Glomerular visceral epithelial cell (primary cell): ENCODE measurements around the gene PARP1.
A peak's percentile ranks its signal among the peaks of the same experiment; 100 is the strongest.
"Not testable (repeated sequence)": the region's sequence is repeated elsewhere in the genome, so short reads cannot be mapped to it uniquely, and the experiment has no call there.

Experiments
- DNase-seq: peaks from one replicate; pipeline ENCODE4 v3.0.0-alpha.2; 2016; ENCODE audit errors: extremely low spot score

The PARP1 gene

DNA sequence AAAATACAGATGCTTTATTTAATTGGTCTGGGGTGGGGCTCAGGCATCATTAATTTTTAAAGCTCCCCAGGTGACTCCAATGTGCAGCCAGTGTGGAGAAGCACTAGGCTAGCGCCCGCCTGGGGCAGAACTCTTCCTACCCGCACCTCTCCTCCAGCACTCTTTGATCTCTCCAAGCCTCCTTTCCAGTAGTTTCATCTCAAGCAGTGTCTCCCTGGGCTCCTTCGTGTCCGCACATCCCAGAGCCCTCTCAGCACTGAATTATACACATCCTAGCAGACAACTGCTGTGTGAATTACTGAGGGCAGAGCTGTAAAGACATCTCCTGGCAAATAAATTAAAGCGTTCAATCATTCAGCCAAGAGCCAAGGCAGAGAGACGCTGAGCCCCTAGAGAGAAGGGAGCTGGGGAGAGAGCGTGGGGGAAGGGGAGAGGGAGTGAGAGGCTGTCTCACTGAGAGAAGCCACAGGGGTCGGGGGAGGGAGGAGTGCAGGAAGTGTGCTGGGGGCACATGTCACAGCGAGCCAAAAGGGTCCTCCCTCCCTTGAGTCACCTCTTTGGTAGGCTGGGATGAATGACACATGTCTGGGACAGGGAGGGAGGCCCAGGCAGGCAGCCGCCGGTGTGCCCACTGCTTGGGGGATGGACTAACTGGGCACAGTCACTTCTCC is 21.0 kb upstream of the PARP1 start:
- DNase-seq: no peak

DNA sequence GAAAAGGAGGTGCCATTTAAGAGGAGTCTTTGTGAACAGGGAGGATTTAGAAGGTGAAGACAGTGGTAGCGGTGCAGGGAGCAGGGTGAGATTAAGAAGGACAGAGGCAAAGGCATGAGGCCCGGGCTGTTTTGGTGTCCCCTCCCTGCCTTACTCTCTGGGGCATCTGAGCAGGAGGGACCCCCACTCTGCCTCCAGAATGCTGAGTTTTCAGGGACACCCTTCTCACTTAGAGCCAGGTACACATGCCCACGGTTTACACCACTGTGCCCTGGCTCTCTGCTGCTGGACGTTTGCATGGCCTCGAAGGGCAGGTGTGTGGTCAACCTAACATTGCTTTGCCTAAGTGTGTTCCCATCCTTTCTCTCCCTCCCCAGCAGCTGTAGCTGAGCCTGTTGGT is 20.5 kb upstream of the PARP1 start:
- DNase-seq: no peak

DNA sequence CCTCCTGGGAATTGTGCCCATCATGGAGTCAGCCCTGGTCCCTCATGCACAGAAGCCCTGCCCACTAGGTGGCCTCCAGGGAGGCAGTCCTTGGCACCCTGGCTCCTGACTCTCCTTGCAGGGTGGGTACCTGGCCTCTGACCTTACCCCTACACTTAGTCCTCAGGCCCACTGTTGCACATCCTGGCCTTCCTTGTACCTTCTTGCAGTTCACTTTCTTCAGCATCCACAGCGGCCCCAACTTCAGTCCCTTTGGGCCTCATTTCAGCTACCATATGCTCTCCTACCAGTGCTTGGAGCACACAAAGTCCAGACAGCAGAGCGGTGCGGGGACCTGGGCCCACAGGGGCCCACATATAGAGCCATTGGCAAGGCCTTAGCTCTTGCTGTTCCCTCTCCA is 19.2 kb upstream of the PARP1 start:
- DNase-seq: no peak

DNA sequence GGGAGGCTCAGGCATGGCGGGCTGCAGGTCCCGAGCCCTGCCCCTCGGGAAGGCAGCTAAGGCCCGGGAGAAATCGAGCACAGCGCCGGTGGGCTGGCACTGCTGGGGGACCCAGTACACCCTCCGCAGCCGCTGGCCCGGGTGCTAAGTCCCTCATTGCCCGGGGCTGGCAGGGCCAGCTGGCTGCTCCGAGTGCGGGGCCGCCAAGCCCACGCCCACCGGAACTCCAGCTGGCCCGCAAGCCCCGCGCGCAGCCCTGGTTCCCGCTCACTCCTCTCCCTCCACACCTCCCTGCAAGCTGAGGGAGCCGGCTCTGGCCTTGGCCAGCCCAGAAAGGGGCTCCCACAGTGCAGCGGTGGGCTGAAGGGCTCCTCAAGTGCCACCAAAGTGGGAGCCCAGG is 18.5 kb upstream of the PARP1 start:
- DNase-seq: not testable (repeated sequence)

DNA sequence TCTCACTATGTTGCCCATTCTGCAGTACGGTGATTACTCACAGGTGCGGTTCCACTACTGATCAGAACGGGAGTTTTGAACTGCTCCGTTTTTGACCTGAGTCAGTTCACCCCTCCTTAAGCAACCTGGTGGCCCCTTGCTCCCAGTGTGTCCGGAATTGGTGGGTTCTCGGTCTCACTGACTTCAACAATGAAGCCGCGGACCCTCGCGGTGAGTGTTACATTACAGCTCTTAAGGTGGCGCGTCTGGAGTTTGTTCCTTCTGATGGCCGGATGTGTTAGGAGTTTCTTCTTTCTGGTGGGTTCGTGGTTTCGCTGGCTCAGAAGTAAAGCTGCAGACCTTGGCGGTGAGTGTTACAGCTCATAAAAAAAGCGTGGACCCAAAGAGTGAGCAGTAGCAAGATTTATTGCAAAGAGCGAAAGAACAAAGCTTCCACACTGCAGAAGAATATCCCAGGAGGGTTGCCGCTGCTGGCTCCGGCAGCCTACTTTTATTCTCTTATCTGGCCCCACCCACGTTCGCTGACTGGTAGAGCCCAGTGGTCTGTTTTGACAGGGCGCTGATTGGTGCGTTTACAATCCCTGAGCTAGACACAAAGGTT is 17.6 kb upstream of the PARP1 start:
- DNase-seq: no peak

DNA sequence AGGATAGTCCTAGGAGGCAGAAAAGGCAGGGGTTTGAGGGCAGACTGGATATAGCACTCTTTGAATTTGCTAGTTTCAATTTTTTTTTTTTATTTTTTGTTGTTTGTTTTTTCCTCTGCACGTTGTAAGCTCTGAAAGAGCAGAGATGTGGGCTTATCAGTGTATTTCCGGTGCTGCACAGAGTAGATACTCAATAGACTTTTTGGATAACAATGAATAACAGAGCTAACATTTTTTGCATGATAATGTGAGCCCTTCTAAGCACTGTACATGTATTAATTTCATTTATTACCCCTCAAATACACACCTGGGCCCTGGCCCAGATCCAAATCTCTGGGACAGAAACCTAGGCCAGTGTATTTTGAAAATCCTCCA is 17.1 kb upstream of the PARP1 start:
- no peak for DNase-seq

DNA sequence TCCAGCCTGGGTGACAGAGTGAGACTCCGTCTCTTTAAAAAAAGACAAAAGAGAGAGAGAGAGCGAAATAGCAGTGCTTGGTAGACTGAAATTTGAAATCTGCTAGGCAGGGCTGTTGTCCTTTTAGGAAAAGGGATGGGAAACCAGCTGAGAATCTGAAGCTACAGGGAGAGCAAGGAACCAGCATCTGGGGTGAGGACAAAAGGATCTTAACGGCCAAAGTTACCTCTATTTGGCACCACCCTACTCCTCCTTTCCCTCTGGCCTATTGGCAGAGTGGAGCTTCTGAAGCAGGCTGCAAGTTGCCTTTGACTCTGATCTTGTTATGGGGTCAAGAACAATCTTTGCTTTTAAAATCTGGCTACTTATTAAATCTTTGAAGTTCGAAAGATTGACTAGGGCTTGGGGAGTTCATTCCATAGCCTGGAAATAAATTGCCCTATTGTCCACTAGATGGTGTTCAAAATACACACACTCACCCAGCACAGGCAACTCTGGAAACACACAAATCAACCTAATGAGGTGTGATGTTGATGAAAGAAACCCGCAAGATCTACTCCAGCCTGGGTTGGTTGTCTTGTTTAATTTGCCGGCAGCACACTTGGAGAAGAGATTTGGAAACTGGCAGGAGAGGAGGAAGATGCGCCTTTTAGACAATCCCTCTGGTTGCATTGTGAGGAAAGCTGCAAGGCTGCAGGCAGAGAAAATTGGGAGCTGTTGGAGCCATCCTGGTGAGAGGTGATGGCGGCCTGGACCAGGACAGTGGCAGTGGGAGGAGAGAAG is 16.5 kb upstream of the PARP1 start:
- peak; percentile 50 for DNase-seq

DNA sequence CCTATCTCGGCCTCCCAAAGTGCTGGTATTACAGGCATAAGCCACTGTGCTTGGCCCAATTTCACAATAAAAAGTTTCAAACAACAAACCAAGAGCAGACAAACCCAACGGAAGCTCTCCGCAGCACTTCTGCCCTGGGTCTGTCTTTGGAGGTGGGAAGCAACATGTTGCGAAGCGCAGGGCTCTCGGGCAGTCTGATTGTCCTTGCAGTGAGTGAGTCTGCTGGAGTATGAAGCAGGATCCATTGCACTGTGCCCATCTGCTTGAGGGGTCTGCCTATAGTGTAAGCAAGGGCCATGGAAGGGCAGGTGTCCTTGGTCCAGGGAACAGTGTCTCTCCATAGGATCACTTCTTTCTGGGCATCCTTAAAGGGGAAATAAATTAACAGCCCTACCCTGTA is 14.6 kb upstream of the PARP1 start:
- no peak for DNase-seq

DNA sequence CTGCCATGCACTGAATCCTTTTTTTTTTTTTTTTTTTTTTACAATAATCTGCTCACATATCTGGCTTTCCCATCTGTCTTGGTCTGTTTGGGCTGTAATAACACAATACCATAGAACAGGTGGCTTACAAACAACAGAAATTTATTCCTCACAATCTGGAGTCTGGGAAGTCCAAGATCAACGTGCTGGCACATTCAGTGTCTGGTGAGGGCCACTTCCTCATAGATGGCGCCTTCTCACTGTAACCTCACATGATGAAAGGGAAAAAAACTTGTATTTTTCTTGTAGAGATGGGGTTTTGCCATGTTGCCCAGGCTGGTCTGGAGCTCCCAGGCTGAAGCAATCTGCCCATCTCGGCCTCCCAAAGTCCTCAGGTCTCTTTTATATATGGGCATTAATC is 13.0 kb upstream of the PARP1 start:
- DNase-seq: no peak

DNA sequence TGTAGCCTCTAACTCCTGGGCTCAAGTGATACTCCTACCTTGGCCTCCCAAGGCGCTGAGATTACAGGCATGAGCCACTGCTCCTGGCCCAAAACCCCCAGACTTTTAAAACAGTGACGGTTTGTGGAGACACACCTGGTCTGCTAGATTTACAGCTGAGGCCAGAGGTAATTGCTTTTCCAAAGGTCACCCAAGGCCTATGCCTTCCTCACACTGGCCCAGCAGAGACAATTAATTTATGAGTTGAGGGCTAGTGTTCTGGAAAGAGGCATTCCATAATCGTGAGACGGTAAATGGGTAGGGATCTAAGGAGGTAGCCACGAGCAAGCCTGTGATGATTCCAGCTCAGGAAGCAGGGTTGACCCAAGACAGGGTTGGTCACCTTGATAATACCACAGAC is 12.4 kb upstream of the PARP1 start:
- DNase-seq: no peak

DNA sequence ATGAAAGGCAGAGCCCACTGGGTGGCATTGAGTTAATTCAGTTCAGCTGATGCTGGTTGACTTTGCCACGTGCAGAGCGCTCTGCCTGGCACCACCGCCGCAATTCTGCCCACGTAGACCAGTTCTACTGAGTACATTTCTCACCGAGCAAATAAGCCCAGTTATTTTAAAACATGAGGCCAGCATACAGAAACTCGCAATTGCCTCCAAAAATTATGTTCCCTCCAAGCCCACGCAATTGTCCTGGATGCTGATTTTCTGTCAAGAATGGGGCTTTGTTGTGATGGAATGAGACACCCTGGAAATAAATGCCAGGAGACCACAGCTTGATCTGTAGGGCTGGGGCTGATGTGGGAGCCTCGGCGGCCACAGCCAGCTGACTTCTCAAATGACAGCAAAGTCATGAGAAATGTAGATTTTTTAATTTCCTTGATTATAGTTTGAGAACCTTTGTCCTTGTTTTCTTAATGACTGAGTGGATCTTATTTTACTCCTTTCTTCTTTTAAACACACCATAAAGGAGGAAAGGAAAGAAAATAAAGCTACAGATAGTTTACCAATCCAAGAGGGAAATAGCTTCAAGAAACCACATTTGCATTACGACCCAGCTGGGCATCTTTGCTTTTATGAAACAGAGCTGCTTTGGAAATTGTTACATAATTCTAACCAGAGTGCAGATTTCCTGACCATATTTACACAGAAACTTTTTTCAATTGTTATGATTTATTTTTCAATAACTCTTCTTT is 11.6 kb upstream of the PARP1 start:
- DNase-seq: no peak

DNA sequence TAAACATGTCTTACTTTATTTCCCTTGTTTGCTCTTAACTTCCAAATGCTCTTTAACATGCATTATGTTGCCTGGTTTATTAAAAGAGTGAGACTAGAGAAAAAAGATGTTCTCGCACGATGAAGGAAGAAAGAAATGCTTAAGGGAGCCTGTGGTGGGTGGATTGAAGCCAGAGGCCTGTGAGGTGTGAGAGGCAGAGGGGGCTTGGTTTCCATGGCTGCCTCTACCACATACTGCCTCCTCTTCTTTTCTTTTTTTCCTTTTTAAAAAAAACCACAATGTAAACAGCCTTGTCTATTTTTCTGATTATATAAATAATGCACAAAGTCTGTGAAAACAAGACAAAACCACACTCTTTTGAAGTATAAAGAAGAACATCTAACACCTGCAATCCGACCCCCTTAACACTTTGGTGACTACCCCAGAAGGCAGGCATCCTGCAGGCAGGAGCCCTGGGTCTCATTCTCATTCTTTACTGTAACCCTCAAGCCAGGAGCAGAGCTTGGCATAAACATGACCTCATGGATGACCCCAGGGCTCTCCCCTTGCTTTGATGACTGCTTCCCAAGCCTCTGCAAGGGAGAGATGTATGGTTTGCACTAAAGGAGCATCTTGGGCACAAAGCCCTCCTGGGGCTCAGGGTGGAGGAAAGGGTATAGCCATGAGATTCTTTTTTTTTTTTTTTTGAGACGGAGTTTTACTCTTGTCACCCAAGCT is 10.1 kb upstream of the PARP1 start:
- DNase-seq: no peak

DNA sequence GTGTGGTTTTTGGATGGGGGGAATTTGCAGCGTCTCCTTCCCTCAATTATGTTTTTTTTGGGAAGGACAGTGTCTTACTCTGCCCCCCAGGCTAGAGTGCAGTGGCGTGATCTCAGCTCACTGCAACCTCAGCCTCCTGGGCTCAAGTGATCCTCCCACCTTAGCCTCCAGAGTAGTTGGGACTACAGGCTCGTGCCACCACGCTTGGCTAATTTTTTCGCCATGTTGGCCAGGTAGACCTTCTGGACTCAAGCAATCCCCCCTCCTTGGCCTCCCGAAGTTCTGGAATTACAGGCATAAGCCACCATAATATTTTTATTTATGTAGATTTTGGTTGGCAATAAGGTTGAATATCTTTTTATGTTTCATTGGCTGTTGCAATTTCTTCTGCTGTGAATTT is 9.5 kb upstream of the PARP1 start:
- no peak for DNase-seq

DNA sequence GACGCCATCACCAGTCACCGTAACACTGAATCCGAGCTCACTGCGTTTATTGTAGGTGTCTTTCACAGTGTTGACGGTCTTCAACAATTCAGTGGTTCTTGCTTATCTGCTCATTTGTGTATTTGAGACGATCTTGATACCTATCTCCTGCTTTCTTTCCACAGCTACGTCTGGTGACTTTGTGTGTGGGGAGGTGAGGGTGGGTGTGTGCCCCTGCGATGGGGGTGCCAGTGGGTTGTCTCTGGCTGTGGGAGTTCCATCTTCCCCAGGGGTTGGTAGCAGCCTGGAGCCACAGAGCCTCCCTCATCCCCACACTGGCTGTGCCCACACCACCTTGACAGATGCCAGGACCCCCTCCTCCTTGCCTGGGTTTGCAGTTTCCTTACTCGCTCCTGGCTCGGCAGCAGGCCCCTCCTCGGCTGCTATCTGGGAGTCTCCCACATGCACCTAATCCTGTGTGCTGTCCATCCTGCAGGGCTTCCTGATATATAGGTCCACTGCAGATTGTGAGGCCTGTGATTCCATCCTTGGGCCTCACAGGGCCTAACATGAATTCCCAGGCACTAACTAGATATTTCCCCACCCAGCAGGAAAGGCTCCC is 6.3 kb upstream of the PARP1 start:
- no peak for DNase-seq

DNA sequence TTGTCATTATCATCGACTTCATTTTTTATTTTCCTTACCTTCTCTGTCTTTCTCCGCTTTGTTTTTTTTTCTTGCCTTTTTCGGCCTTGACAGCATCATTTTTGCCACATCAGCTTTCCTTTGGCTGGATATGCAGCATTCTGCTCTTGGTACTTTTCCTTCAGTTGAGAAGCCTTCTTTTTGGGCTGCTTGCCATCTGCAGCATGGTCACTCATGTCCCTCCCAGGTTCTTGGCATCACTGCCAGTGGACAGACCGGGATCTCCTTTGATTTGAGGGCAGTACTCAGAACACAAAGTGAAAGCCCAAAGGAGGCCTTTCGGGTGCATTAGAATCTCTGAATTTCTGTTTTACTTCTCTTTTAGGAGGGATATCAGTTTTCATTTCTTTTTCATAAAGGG is 3.7 kb upstream of the PARP1 start:
- no peak for DNase-seq

DNA sequence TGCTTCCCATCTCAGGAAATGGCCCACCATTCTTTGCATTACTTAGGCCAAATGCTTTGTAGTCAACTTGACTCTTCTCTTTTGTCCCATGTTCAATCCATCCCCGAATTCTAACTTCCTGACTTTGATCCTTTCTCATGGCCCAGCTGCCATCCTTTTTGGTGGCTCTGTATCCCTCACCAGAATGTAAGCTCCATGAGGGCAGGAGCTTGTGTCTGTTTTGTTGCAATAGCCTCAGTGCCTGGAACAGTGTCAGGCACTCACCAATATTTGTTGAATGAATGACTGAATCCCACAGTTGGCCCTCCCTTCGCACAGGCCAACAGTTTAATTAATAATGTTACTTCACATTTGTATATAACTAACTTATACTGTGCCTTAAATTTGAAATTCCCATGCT is 3.1 kb upstream of the PARP1 start:
- DNase-seq: no peak

DNA sequence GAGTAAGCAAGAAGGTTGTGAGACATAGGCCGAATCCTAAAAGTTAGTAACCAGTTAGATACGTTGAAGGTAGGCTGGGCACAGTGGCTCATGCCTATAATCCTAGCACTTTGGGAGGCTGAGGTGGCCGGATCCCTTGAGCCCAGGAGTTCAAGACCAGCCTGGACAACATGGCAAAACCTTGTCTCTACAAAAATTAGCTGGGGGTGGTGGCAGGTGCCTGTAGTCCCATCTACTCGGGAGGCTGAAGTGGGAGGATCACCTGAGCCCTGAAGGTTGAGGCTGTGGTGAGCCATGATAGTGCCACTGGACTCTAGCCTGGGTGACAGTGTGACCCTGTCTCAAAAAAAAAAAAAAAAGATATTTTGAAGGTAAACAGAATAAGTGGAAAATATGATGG is 1.5 kb upstream of the PARP1 start:
- DNase-seq: no peak

DNA sequence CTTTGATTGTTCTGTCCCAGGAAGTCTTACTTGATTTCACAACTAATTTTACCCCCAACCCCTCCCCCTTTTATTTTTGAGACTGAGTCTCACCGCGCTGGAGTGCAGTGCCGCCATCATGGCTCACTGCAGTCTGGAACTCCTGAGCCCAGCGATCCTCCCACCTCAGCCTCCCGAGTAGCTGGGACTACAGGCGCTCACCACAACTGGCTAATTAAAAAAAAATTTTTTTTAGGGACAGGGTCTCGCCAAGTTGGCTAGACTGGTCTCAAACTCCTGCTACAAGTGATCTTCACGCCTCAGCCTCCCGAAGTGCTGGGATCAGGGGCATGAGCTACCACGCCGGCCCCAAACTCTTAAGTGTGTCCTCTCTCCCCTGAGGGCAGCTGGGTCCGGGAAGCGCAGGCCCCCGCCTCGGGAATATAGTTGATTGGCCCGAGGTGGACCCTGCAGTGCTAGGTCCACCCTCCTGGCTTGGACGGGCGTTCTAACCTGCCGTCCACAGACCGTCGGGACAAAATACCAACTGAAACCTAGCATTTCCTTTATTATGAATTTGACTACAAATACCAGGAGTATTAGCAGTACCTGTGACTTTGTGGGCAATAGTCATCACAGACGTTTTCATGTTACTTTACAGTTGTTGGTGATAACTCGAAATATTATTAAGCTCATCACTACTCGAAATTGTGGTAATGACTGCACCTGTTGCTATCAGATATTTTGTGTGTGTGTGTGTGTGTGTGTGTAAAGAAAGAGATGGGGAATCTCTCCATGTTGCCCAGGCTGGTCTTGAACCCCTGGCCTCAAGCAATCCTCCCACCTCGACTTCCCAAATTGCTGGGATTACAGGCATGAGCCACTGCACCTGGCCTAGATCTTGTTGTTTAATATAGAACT is 642 bp upstream of the PARP1 start:
- DNase-seq: no peak

DNA sequence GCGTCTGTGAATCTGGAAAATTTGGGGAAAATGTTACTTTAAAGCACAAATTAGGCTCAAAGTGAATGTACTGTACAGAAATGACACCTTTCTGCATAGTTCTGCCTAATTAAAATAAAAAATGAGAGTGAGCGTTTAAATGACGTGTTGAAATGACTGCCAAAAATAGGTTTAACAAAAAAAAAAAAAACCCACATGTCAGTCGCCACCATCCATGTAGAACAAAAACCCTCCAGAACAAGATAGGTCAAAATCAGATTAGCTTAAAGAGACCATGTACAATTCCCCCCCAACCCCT is 745 bp downstream of the PARP1 start:
- DNase-seq: no peak

DNA sequence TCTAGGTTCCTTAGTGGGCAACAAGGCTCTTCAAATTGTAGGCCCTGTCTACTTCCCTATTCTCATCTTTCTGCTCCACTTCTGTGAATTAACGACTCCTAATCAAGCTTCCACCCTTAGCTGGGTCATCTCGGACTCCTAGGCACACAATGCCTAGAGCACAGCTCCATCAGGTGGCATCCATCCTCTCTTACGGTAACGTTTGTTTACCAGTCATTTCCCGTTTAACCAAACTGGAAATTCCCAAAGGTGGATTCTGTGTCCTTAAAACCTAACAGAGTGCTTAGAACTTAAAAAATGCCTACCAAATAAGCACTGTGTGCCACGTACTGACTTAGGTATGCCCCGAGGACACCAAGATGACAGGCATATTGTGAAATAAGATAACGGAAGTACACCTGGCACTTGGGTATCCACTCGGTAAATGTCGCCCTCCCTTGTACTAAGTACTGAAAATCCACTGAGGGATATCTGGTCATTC is 1.5 kb downstream of the PARP1 start:
- DNase-seq: peak; percentile 53
